GM18951 (cell line): ENCODE data around the gene PHETA1.

Source experiments
- POLR2A ChIP-seq: IDR thresholded peaks from 4 replicates; pipeline ENCODE4 v1.6.1; 2011; ENCODE audit warnings: mild to moderate bottlenecking; ENCODE audit not compliant: insufficient read length, insufficient read depth; ENCODE audit errors: extremely low read depth
- in situ Hi-C: fragments of 300-500 bp; cut with MboI; formaldehyde crosslinking; loops from one replicate; pipeline ENCODE4 v1.12.0; 2022; ENCODE audit warnings: low sequenced_read_pairs, mixed read lengths, inconsistent platforms; ENCODE audit not compliant: unreplicated experiment

The PHETA1 gene

DNA sequence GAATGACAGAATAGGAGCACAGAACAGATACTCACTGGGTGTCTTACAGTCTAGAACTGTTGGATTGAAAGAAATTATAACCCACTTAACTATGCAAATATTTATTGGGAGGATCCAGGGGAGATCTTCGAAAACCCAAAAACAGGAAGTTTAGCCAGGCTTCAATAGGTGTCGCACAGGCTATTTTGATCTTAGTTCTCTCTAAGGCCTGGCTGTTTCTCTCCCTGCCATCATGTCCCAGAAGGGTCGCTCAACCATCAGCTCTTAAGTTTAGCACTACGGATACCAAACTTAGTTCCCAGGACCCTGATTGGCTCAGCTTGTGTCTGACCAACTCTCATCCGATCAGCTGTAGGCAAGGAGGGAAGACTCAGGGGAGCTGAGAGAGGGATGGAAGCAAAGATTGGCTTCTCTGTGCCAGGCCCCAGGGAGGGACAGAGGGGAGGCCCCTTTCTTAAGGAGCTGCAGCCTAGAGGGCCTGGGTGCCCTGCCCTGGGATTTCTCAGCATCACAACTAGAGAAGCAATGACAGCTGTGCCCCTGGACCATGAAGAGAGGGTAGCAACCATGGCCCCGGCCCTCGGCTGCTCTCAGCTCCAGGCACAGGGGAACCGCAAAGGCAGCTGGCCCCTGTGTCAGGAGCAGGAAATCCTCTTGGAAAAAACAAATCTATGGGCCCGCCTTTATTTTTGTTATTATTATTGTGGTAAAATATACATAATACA, 13.5 kb downstream of the PHETA1 start:
- TF ChIP-seq POLR2A, result no peak
- in situ Hi-C loops, result no loop called here

DNA sequence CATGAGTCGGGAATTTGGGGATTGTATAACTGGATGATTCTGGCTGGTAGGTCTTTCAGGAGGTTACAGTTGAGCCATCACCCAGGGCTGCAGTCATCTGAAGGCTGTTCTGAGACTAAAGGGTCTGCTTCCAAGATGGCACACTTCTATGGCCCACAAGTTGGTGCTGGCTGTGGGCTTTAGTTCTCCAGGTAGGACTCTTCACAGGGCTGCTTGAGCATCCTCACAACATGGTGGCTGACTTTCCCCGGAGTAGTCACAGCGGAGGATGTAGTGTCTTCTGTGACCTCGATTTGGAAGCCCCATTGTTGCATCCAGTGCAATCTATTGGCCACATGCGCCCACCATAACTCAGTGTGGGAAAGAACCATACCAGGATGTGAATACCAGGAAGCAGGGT, 14.4 kb downstream of the PHETA1 start:
- TF ChIP-seq POLR2A, result no peak
- in situ Hi-C loops, result no loop called here

DNA sequence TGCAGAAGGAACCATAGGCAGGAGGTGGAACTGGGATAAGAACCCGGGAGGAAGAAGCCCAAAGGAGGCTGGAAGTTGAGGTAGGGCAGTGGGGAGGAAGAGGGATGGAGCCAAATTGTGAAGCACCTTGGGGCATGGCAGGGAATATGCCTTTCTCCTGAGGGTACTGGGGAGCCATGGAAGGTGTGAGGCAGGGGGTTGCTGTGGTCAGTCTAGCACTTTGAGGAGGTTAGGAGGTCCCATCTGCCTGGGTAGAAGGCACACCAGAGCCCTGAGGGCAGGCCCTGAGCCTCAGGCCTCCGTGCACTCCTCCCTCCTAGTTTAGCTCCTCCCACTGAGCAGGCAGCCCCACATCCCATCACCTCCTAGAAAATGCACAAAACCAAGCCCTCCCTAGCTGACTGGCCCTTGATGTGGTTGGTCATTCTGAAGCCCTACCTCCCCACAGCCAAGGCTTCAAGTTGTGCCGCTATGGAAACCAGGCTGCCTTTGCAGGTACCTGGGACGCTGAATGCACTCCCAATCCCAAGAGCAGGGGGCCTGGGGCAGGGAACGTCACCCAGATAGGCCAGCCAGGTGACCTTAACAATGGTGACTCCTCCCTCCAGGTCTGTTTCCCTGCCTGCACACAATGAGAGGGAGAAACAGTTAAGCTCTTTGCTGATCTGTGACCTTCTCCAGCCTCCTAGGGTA, 15.1 kb downstream of the PHETA1 start:
- no peak for TF ChIP-seq POLR2A
- in situ Hi-C loops, result no loop called here

DNA sequence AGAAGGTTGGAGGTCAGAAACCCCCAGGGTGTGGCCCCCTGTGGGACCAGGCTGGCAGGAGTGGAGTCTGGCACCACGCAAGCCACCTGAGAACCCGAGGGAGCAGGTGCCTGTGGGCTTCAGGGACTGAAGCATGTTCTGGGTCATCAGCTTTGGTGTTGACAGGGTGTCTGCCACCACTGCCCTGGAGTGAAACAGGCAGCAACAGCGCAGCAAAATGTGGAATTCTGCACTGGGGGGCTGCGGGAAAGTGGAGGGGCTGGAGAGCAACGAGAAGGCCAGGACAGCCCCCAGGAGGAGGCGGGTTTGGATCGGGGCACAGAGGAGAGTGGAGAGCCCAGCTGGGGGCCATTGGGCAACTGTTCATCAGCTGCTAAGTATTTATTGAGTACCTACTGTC, 15.9 kb downstream of the PHETA1 start:
- no peak for TF ChIP-seq POLR2A
- in situ Hi-C loops, result no loop called here

DNA sequence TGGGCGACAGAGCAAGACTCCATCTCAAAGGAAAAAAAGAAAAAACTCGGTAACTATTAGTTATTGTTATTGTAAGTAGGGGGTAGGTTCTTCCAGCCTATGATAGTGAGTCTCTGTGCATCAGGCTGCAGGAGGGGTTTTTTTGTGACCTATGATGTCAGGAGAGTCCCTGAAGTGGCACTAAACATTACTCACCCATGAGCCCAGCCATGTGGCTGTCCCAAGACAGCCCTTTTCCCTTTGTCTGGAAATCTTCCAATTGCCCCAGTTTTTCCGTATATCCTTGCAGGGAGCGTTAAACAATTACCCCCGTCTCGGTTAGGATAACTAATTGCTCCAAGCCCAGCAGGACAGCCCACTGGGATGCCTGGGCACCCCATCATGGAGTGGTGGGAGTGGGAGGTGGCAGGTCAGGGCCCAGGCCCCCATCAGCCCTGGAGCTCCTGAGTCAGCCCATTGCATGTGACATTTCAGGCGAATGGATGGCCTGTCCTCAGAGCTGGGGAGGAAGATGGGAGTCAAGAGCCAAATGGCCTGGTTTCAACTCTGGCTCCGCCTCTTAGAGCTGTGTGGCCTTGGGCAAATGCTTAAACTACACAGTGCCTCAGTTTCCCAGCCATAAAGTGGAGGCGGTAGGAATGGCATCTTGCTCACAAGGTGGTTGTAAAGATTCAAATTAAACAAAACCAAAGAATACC, 16.4 kb downstream of the PHETA1 start:
- in situ Hi-C loops, result no loop called here
- TF ChIP-seq POLR2A, result no peak

DNA sequence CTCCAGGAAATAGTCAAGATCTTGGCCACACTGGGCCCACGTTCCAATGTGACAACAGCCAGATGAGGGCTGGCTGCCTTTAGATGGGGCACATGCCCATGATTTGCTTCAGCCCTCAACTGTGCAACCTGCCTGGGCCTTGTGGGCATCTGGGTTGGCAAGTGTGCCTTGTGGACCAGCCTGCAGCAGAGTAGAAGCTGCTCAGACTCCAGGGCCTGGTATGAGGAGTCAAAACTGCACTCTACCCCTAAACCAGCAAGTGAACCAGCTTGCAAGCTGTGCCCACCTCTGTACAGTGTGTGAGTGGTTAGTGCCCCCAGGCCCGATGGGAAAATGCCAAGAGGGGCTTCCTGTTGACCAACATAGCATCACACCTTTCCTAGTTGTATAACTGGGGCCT, 17.9 kb downstream of the PHETA1 start:
- in situ Hi-C loops, result no loop called here
- TF ChIP-seq POLR2A, result no peak

DNA sequence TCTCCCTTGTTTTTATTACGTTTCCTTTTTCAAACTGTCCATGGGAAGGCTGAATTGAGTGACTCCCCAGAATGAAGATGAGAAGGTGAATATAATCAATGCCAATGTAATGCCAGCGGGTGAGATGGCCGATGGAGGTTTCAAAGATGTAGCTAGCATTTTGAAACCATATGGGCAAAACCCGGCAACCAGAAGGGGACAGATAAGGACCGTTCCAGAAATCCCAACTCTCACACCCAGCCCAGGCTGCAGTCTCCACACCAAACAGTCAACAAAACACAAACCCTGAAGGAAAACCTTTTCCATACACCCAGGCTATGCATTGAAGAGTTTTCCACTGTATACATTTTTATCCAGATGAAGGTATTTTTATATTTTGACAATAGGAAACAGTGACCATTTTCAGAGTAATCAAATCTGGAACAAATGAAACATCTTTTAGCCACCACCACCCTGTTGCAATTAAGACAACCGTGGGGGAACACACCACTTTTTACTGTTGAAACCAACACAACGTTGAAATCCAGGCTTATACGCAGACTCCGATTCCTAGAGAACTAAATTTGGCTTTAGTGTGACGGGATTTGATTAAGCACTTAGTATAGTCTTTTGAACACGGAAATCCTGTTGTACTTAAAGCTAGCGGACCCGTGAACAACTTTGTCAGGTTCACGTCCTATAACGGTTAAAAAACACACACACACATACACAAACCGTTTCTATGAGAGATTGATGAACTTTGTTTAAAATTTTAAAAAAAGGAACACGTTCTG, 19.0 kb downstream of the PHETA1 start:
- in situ Hi-C loops, result loop anchor here (25.0 kb wide), 1 partner anchor 312 kb away; no protein-coding TSS in a partner anchor
- no peak for TF ChIP-seq POLR2A

DNA sequence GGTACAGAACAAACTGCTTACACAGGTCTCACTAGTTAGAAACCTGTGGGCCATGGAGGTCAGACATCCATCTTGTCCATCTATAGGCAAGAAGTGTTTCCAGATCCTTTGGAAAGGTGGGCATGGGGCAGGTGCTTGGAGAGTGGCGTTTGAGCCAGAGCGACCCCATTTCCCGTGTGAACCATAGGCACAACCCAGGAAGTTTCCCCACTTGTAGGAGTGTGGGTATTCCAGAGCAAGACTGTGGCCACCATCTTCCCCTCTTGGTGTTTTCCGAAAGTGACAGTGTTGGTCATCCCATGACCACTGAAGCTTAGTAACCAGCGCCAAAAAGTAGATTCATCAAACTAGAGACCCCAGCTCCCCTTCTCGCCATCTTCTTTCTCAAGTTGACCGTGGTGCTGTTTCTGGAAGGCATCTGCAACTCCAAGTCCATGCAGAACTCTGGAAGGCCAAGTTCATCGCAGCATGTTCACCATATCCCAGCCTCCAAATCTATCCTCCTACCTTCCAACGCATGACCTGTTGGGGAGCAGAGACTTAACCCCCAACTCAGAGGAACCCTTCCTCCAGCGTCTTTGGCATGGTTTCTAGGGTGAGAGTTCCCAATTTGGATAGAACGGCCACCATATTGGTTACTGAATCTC, 19.7 kb downstream of the PHETA1 start:
- in situ Hi-C loops, result loop anchor here (25.0 kb wide), 1 partner anchor 313 kb away; no protein-coding TSS in a partner anchor
- TF ChIP-seq POLR2A, result no peak

DNA sequence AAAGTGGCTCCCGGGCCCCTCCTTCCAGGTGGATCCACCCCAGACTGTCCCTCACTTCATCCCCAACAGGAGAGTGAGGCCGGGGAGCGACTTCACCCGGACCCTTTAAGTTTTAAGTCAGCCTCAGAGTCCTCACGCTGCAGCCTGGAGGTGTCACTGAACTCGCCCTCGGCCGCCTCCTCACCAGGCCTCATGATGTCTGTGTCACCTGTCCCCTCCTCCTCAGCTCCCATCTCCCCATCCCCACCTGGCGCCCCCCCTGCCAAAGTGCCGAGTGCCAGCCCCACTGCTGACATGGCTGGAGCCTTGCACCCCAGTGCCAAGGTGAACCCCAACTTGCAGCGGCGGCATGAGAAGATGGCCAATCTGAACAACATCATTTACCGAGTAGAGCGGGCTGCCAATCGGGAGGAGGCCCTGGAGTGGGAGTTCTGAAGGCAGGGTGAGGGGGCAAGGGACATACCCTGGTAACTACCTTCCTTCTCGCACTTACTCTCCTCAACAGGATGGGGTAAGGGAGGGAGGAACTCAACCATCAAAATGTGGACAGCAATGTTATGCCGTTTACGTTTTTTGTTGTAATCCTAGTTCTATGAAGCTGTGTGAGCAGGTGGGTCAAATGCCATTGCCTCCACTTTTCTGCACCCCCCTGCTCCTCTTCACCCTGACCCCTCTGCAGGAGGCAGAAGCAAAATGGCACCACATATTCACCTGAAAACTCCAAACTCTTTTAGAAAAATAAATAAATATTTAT, 20.8 kb downstream of the PHETA1 start:
- in situ Hi-C loops, result loop anchor here (25.0 kb wide), 1 partner anchor 314 kb away; no protein-coding TSS in a partner anchor
- no peak for TF ChIP-seq POLR2A

DNA sequence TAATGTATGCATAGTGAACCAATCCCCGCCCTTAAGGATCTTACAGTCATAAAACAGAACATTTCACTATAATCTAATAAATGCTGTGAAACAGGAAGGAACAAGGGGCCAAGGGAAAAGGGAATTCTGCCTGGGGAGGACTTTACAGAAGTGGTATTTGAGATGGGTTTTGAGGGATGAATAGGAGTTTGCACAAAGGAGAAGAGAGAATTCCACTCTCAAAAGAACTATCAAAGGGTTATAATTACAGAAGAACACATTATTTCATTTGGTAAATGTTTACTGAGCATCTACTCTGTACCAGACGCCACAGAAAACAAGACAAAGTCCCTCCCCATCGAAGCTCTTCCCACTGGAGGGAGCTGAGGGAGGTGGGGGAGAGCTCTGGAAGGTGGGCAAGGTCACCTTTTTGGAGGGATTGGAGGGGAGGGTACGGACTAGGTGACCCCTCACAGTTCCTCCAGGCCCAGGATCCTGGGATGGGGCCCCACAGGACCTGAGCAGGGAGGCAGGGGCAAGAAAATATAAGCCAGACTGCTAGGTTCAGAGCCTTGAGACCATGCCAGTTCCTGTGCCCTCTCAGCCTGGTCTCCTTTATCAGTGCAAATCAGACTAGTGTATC, 24.5 kb downstream of the PHETA1 start:
- in situ Hi-C loops, result loop anchor here (25.0 kb wide), 1 partner anchor 318 kb away; no protein-coding TSS in a partner anchor
- TF ChIP-seq POLR2A, result no peak

DNA sequence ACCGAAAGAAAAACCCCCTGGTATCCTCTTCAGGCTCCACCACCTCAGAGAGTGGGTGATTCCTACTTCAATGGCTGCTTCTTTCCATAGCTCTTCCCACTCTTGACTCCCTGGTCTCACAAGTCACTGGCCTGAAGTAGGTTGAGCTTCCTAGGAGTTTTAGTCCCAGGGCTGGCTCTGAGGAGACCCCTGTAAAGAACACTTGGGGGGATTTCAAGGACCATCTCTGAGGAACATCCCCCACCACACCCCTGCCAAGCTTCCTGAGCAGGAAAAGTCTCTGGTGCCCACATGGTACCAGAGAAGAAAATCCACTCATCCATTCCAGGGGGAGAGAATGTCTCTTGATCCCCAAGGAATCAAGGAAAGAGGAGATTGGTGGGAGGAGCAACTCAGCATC, 25.7 kb downstream of the PHETA1 start:
- in situ Hi-C loops, result loop anchor here (25.0 kb wide), 1 partner anchor 319 kb away; no protein-coding TSS in a partner anchor
- TF ChIP-seq POLR2A, result no peak
